AG08395 (cell line): ENCODE data around the gene MAP3K5.

Experiments used
- DNase-seq: peaks from one replicate; pipeline ENCODE4 v3.0.0; 2012; ENCODE audit warnings: mixed read lengths, low spot score

The MAP3K5 gene

DNA sequence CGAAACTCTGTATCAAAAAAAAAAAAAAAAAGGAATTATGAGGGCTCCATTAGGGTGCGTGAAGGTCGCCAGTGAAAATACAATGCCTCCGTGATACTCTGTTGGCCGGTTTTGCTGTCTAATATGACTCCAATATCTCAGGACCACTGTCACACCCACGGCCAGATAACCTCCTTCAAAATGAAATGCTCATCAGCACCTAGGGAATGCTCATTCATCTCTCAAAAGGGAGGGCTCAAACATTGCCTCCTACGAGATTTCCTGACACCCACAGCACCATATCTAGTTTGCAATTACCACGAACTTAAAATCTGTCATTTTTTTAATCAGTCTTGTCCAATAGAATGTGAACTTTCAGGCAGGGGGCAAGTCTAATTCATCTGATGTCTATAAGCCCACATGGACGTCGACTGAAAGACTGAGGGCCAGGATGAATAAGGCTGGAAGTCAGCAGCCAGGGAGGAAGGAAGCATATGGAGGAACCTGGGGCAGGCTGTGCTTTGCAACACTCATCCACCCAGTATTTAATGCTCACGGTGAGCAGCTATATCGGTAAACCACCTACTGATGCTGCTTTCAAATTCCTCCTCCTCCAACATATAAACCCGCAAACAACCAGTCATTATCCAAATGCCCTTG is 42.8 kb downstream of the MAP3K5 start:
- no peak for DNase-seq

DNA sequence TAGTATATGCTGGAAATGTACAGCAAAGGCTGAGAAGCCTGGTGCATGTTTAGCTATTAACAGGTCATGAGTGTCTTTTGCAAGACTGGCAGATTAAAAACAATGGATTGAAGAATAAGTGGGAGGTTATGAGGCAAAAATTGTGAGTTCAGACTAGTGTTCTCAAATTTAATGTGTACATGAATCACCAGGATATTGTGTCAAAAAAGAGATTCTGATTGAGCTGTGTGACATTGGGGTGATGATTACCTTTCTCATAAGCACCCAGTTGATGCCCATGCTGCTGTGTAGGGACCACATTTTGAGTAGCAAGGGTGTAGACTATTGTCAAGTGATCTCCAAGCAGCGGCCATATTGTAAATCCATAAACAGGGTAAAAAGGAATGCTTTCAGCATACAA is 44.8 kb downstream of the MAP3K5 start:
- no peak for DNase-seq

DNA sequence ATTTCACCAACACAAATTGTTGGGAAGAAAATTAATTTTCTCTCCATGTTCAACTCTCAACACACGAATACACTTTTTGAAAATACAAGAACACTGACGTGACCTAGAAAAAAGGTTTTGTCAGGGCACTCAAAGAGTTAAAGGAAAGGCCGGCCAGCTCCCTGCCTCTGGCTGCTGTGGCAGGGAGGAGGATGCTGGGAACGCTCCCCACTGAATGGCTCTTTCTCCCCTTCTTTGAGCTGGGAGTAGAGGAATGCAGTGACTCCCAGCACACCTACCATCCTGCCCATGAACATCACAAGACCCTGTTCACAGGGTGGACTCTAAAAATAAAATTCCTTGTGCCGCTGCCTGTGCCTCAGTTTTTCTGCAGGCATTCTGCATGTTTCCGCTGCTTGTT is 47.0 kb downstream of the MAP3K5 start:
- no peak for DNase-seq

DNA sequence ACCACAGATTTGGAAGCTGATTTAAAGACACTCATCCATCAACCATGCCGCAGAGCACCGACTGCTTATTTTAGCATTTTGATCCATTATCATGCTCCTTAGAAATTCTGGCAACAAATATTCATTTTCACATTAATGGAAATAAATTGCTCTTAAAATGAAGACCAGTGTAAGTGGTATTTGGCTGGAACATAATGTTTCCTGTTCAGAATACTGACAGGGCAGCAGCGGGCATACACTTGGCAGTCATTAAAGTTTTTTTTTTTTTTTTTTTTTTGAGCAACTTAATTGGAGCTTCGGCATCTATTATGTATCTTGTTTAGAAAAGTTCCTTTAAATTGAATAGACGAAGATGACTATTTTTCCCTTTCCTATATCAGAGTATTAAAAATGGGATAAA is 47.4 kb downstream of the MAP3K5 start:
- DNase-seq: no peak

DNA sequence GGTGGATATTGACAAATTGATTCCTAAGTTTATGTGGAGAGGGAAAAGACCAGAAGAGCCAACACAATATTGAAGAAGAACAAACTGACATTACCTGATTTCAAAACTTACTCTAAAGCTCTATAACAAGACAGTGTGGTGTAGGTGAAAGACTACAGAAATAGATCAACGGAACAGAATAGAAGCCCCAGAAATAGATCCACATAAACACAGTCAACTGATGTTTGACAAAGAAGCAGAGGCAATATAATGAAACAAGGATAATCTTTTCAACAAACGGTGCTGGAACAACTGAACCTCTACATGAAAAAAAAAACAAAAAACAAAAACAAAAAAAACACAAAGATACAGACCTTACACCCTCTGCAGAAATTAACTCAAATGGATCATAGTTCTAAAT is 50.2 kb downstream of the MAP3K5 start:
- no peak for DNase-seq

- no peak for DNase-seq
Observed at GRCh38 chr6:136740050-136740974, 52.0 kb downstream of the MAP3K5 start.

DNA sequence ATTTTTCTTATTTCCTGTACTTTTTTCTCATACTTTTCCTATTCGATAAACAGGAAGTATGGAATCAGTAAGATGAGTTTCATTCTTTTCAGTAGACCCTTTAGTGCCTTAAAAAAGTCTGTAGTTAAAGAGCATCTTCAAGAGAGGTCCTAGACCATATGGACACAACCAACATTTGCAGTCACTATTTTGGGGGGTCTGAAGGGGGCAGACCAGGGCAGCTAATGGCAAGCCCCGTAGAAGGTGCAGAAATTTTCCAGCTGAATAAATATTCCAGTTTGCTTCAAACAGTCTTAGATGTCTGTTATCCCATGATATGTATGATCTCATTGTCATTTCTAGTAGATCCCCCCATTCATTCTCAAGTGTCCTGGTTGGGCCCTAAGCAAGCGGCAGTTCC is 52.8 kb downstream of the MAP3K5 start:
- DNase-seq: no peak

DNA sequence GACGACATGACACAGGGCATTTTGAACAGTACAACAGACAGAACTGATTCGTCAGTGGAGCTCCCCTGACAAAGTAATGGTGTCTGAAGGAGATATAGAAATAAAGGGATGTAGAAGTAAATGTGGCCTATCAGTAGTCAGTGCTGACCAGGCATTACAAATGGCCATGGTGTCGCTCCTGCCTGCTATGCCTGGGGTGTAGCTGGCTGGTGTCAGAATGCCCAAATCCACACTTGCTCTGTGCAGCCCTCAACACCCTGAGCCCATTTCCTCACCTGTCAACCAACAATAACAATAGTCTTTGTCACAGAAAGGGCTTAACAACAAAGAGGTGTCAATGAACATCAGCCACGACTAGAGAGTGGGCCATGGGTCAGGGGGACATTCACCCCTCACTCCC is 53.2 kb downstream of the MAP3K5 start:
- DNase-seq: no peak

DNA sequence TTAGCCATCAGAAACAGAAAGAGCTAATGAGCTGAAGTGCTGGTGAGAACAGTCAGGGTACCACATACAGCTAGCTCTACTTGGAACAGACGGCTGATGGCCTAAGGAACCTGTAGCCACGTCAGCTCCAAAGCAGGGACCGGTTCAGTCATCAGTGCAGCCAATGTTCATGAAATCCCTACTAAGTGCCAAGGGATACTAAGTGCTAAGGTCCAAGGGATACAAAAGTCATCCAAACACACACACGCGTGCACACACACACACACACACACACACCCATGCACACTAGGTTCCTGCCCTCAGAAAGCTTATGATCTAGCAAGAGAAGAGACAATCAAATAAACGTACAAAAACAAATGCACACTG is 53.6 kb downstream of the MAP3K5 start:
- no peak for DNase-seq

- peak; percentile 55 for DNase-seq
Observed at GRCh38 chr6:136737871-136738691, 54.2 kb downstream of the MAP3K5 start.

- DNase-seq: no peak
Observed at GRCh38 chr6:136737374-136737844, 54.9 kb downstream of the MAP3K5 start.

DNA sequence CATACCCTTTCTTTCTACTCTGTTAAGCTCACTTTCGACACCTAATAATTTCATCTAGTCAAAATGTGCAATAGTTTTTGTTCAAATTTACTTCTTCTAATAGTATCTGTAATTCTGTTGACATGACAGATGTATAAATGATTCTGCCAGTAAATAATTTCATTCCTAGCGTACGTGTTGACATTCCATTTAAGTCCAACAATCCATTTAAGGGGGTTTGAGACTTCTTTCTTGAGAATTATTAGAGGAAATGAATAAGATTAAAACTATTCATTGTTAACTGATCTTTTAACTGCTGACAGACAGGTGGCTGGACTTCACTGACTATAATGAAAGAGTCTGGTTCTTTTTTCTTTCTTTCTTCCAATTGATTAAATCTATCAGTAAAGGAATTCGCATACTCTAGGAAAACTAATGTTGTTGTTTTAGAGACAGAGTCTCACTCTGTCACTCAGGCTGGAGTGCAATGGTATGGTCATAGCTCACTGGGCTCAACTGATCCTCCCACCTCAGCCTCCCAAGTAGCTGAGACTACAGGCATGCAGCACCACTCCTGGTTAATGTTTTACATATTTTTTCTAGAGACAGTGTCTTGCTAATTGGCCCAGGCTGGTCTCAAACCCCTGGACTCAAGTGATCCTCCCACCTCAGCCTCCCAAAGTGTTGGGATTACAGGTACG is 55.9 kb downstream of the MAP3K5 start:
- no peak for DNase-seq

- DNase-seq: no peak
Observed at GRCh38 chr6:136734977-136735376, 57.3 kb downstream of the MAP3K5 start.

- no peak for DNase-seq
Observed at GRCh38 chr6:136732889-136733288, 59.4 kb downstream of the MAP3K5 start.

DNA sequence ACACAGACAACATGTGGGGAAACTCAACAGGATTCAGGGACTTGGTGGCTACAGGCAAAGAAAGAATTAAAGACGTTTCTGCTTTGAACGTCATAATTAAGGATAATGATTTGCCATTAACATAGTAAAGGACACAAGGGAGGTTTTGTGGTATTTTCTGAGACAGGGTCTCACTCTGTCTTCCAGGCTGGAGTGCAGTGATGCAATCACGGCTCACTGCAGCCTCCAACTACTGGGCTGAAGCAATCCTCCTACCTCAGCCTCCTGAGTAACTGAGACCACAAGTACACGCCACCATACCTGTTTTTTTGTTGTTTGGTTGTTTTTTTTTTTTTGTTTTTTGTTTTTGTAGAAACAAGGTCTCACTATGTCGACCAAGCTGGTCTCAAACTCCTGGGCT is 62.4 kb downstream of the MAP3K5 start:
- no peak for DNase-seq

DNA sequence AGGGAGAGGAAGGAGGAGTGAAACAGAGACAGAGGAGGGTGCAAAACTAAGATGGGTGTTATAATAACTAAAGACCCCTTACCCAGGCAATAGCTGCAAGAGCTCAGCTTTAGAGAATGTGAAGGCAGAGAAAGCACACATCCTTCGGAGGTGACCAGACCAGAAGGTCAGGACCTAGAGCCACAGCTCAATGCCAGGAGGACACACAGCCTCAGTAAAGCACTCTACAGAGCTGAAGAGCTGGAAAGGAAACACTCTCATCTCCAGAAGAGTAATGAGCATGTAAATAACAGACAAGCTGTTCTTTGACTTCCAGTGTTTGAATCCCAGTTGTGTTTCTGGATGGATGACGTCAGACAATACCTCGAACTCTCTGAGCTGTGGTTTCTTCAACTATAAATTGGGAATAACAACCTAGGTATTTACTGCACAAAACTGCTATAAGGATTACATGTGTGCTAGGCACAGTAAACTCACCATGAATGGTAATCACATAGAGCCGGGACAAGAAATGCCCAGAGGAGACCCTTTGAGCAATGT is 63.2 kb downstream of the MAP3K5 start:
- no peak for DNase-seq

GRCh38 chr6:136728033-136728939 is 64.0 kb downstream of the MAP3K5 start:
- DNase-seq: no peak

GRCh38 chr6:136726837-136727557 is 65.3 kb downstream of the MAP3K5 start:
- DNase-seq: no peak

DNA sequence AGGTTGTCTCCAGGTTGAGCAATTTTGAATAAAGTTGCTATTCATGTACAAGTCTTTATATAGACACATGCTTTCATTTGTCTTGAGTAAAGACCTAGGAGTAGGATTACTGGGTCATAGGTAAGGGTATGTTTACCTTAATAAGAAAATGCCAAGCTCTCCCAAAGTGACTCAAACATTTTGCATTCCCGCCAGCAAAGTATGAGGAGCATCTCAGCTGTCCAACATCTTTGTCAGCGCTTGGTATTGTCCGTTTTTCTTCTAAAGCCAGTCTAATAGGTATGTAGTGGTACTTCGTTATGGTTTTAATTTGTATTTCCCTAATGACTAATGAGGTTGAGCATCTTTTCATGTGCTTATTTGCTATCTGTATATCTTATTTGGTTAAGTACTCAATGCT is 67.2 kb downstream of the MAP3K5 start:
- DNase-seq: no peak

DNA sequence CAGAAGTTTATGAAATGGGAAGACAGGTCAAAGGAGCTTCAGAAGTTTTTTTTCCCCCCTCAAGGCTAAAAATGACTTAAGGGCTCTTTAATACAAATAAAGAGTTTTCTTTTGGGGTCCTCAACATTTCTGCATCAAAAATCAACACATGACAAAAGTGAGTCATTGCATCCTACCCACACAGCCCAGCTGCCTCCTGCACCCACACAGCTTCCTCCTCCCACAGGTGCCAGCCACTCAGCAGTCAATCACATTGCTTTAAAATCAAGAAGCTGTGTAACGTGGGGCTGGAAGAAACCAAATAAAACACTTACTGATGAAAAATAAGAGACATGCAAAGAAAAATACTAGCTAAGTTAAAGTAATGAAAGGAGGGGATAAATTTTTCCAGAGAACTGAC is 68.5 kb downstream of the MAP3K5 start:
- no peak for DNase-seq
